Activated T-cell treated with anti-CD3 and anti-CD28 coated beads, Interleukin-2, amount 50 U/mL, for 4 hours (primary cell): Measurements from ENCODE around the gene NR1H3. TPM values are rescaled to one million over a fixed set of nuclear protein-coding genes. Genes with fewer than 3 reads are reported as not detected.

Experiments
- total RNA-seq, 3 donors: library from RNA; stranded (reverse); gene quantifications; one replicate each; pipeline ENCODE4 v1.2.1, GENCODE V29; 2021

Gene NR1H3
- total RNA-seq, 3 donors from 2014 or later, result 8.5 to 10.3 (median 10.0) TPM

Other genes with a start within 250 kb of the NR1H3 start
- 100 to 1,000 TPM in 2 of 3 donors, 10 to 100 TPM in 1; 98.5 to 110 (median 104) TPM for gene ARFGAP2, start 81.1 kb upstream of the NR1H3 start, total RNA-seq
- 10 to 100 TPM in 1 of 3 donors, 1 to 10 TPM in 2; 5.3 to 15.2 (median 5.8) TPM for gene PACSIN3, start 71.6 kb upstream of the NR1H3 start, total RNA-seq
- gene DDB2, start 43.0 kb upstream of the NR1H3 start, total RNA-seq, result 10 to 100 TPM; 76.4 to 95.0 (median 90.2) TPM
- 10 to 100 TPM; 23.5 to 29.3 (median 28.7) TPM for gene ACP2, start 9.2 kb upstream of the NR1H3 start, total RNA-seq
- gene MADD, start 12.1 kb downstream of the NR1H3 start, total RNA-seq, result 10 to 100 TPM; 51.2 to 55.6 (median 54.5) TPM
- not detected for gene MYBPC3, start 94.7 kb downstream of the NR1H3 start, total RNA-seq
- 1 to 10 TPM in 2 of 3 donors, under 1 TPM in 1; 0.74 to 2.3 (median 1.1) TPM for gene SPI1, start 120.6 kb downstream of the NR1H3 start, total RNA-seq
- 10 to 100 TPM; 18.7 to 20.8 (median 19.5) TPM for gene SLC39A13, start 150.6 kb downstream of the NR1H3 start, total RNA-seq
- gene PSMC3, start 168.4 kb downstream of the NR1H3 start, total RNA-seq, result 100 to 1,000 TPM; 275 to 300 (median 299) TPM
- under 1 TPM; 0.46 to 0.53 (median 0.52) TPM for gene RAPSN, start 191.1 kb downstream of the NR1H3 start, total RNA-seq